Right atrium auricular region (tissue), 2 donors: Measurements from ENCODE around the gene SIGLEC15. TPM values are rescaled to one million over a fixed set of nuclear protein-coding genes. Genes with fewer than 3 reads are reported as not detected.

Source experiments
- DNase-seq: peaks from one replicate; pipeline ENCODE4 v3.0.0-alpha.2; 2019; ENCODE audit warnings: low spot score
- H3K27ac ChIP-seq, 2 donors: fragments of 200-600 bp; sonication (generic); 1 replicate in 1 of 2; 2 replicates in 1 of 2; pipeline ENCODE4 v1.5.1; 2016 to 2019
- H3K27me3 ChIP-seq, 2 donors: fragments of 200-600 bp; sonication (generic); one replicate each; pipeline versions ENCODE4 v1.5.1 to v1.6.0; 2017 to 2019
- H3K36me3 ChIP-seq: fragments of 200-600 bp; sonication (generic); one replicate; pipeline ENCODE4 v1.5.1; 2016
- H3K4me1 ChIP-seq, 2 donors: fragments of 200-600 bp; sonication (generic); one replicate each; pipeline versions ENCODE4 v1.5.1 to v1.6.0; 2017 to 2019
- H3K4me3 ChIP-seq, 2 donors: fragments of 200-600 bp; sonication (generic); 1 replicate in 1 of 2; 2 replicates in 1 of 2; pipeline ENCODE4 v1.5.1; 2017 to 2019; ENCODE audit warnings: mild to moderate bottlenecking in 1 of 2, moderate library complexity in 1 of 2
- H3K9me3 ChIP-seq, 2 donors: fragments of 200-600 bp; sonication (generic); one replicate each; pipeline ENCODE4 v1.5.1; 2019
- total RNA-seq, 2 donors: library from RNA; depleted of rRNA; stranded (reverse); fragments of >200 nt; gene quantifications; one replicate each; pipeline ENCODE4 v1.1.0, GENCODE V29; 2016
- TF ChIP-seq, protein P1 (sequence below), 2 donors: fragments of 200-600 bp; sonication (generic); IDR thresholded peaks; one replicate each; pipeline ENCODE4 v1.5.1; 2019; ENCODE audit warnings: antibody characterized with exemption in 2 of 2

Gene SIGLEC15
- total RNA-seq, 2 donors from 2014 or later, result 1.9 TPM; not detected in 1

DNA sequence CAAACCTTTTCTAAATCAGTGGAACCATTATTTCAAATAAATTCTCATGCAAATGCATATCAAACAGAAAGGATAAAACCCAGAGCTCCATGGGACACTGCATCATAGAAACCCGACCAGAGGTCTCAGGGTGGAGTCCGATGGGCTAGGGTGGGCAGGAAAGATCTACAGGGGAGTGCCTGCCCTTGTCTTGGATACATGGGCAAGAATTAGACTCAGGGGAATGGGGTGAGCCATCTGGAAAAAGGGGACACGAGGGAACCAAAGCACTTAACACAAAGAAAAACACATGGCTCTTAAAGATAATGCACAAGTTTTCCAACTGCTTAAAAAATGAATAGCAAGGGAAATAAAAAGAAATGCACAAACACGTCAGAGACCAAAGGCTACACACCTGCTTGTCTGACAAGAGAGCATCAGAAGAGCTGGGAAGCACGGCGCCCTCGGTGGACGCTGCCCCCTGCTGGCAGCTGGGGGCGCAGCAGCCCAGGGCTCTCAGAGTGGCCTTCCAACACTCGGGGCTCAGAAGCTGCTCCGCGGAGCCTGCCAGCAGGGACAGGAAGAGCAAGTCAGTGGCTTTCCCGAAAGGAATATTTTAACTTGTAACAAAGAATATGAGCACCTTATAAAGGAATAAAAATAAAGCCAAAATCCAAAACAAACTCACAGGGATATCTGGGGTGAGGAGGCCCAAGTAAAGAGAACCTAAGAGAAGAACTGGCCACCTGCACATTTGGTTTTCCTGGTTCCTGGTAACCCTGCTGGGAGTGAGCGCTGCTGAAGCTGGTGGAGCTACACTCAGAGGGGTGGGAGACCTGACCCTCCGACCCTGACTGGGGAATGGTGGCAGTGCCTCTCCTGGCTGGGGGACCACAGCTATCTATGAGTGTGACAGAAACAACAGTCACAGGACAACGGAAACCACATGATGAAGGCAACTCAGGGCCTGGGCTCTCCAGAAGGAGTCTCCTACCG is 54.5 kb downstream of the SIGLEC15 start:
- H3K27me3 ChIP-seq, result no peaks in the 10 kb centered on the region
- peaks cover 43% of the 10 kb centered on the region for H3K36me3 ChIP-seq
- no peak overlapping the region for H3K27ac ChIP-seq

DNA sequence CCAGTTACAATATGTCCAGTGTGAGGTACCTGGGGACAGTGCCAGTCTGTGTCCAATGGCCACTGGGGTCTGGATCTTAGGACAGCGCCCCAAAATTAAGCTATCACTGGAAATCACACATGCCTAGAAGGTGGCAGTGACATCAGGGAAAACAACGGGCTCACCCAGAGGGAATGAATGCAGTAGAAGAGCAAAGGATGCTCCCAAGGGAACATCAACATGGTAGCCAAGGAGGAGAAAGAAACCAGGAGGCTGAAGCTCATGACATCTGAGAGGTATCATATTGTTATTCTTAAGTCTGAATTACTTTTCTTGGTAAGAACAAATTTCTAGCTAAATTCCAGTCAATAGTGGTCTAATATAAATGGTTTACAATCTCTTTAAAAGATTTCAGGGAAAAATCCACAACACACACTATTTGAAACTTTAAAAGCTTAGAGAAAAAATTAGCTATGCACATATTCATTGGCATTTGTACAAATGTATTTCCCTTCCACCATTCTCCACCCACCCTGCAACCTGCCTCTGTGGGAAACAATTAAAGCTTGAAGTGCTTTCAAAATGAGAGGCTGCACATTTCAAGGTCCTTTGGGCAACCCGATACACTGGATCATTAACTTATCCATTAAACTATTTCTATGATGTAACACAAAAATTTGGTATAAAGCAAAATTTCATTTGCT is 55.5 kb downstream of the SIGLEC15 start:
- Histone ChIP-seq H3K36me3 (peaks cover 39% of the 10 kb centered on the region), H3K27ac (no peak overlapping the region), H3K27me3 (no peaks in the 10 kb centered on the region), H3K4me1 (peaks cover 0 to 5% of the 10 kb centered on the region in 2 donors), H3K4me3 (no peak overlapping the region), H3K9me3 (no peaks in the 10 kb centered on the region)
- DNase-seq, result no peak
- TF ChIP-seq, protein P1, sequence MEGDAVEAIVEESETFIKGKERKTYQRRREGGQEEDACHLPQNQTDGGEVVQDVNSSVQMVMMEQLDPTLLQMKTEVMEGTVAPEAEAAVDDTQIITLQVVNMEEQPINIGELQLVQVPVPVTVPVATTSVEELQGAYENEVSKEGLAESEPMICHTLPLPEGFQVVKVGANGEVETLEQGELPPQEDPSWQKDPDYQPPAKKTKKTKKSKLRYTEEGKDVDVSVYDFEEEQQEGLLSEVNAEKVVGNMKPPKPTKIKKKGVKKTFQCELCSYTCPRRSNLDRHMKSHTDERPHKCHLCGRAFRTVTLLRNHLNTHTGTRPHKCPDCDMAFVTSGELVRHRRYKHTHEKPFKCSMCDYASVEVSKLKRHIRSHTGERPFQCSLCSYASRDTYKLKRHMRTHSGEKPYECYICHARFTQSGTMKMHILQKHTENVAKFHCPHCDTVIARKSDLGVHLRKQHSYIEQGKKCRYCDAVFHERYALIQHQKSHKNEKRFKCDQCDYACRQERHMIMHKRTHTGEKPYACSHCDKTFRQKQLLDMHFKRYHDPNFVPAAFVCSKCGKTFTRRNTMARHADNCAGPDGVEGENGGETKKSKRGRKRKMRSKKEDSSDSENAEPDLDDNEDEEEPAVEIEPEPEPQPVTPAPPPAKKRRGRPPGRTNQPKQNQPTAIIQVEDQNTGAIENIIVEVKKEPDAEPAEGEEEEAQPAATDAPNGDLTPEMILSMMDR (IDR thresholded peaks at IDR 0.05), result no peak

More for the DNA sequence above, 54.5 kb downstream of the SIGLEC15 start:
- peak; percentile 66 for DNase-seq
- no peaks in the 10 kb centered on the region for H3K9me3 ChIP-seq
- TF ChIP-seq, protein P1 (IDR thresholded peaks at IDR 0.05), result peak; percentile 93 to 100
- H3K4me1 ChIP-seq, result peaks cover 0 to 5% of the 10 kb centered on the region in 2 donors
- no peak overlapping the region for H3K4me3 ChIP-seq

DNA sequence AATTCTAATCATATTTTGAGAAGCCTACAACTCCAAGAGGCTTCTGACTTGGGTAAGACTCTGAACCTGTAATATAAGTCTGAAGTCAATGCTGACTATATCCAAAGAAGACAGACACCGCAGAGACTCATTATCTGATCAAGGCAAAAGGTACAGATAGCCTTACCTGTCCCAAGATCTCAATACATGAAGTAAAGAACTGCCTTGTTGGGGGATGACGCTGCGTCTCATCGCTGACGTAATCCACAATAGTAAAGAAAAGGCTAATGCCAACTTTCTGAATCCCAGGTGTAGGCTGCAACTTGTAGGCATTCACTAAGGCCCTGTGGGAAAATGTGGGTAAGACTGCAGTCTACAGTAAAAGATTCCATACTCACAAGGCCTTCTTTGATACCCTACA is 62.1 kb downstream of the SIGLEC15 start:
- Histone ChIP-seq H3K27me3 (no peaks in the 10 kb centered on the region), H3K4me3 (no peak overlapping the region), H3K27ac (no peak overlapping the region), H3K36me3 (peaks cover 39% of the 10 kb centered on the region), H3K9me3 (no peaks in the 10 kb centered on the region), H3K4me1 (no peaks in the 10 kb centered on the region)
- TF ChIP-seq, protein P1 (IDR thresholded peaks at IDR 0.05), result no peak
- no peak for DNase-seq

DNA sequence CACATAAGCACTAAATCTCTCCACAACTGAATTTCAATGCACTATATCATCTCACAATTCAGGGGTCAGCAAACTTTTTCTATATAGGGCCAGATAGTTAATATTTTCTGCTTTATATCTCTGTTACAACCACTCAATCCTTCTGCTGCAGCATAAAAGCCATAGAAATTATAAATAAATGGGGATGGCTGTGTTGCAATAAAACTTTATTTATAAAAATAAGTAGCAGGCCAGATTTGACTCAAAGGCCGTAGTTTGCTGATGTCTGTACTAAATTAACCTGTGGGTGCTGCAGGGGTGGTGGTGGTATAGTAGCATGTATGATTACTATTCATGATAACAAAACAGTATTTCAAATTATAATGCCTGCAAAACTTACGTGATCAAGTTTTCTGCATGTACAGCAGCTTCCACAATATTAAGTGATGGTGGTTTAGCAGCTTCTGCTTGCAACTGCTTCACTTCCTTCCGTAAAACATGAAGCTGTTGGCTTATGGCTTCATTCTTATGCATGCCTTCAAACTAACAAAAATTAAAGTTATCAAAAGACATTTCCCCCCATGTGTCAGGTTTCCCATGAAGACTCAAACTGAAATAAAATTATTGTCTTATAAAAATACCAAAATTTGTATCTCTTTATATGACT is 64.1 kb downstream of the SIGLEC15 start:
- no peaks in the 10 kb centered on the region for H3K4me1 ChIP-seq
- peaks cover 39% of the 10 kb centered on the region for H3K36me3 ChIP-seq
- H3K27me3 ChIP-seq, result no peaks in the 10 kb centered on the region
- H3K27ac ChIP-seq, result no peak overlapping the region
- TF ChIP-seq, protein P1 (IDR thresholded peaks at IDR 0.05), result no peak
- no peak overlapping the region for H3K4me3 ChIP-seq
- no peaks in the 10 kb centered on the region for H3K9me3 ChIP-seq
- no peak for DNase-seq

DNA sequence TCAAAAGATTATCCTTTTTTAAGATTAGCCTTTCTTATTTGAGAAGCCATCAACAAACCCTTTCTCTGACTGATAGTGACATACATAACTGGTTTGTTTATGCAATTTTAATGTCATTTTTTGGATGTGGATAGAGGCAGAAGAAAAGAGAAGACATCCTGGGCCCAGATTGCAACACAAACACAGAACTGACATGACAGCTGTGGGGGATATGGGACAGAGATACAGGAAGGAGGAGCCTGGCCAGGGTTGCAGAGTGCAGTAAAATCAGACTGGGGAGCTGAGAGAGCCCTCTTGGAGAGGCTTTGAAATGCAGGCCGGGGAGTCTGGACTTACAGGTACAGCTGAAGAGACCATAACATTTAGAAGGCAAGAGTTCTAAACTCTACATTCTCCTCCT is 65.1 kb downstream of the SIGLEC15 start:
- H3K36me3 ChIP-seq, result peaks cover 42% of the 10 kb centered on the region
- H3K27me3 ChIP-seq, result no peaks in the 10 kb centered on the region
- H3K4me3 ChIP-seq, result no peak overlapping the region
- no peak for DNase-seq
- H3K9me3 ChIP-seq, result no peaks in the 10 kb centered on the region
- no peak overlapping the region for H3K27ac ChIP-seq
- H3K4me1 ChIP-seq, result no peaks in the 10 kb centered on the region
- TF ChIP-seq, protein P1 (IDR thresholded peaks at IDR 0.05), result no peak
